Uterus (tissue), 2 donors: ENCODE data around the gene IL17D.

Source experiments
- POLR2A ChIP-seq, 2 donors: fragments of 450-650 bp; IDR thresholded peaks; one replicate each; pipeline ENCODE4 v1.6.1; 2016; ENCODE audit warnings: antibody characterized with exemption in 2 of 2, mild to moderate bottlenecking in 1 of 2, moderate library complexity in 1 of 2
- TF ChIP-seq, protein P1 (sequence below), 4 experiments: fragments of 200-600 bp in 2 of 4; fragments of 450-650 bp in 2 of 4; sonication (generic) in 2 of 4; IDR thresholded peaks; one replicate each; pipeline ENCODE4 v1.5.1; 2016 to 2019; ENCODE audit warnings: antibody characterized with exemption in 4 of 4, mild to moderate bottlenecking in 2 of 4, moderate library complexity in 1 of 4

- no peak for TF ChIP-seq POLR2A (IDR thresholded peaks at IDR 0.05)
- TF ChIP-seq, protein P1, sequence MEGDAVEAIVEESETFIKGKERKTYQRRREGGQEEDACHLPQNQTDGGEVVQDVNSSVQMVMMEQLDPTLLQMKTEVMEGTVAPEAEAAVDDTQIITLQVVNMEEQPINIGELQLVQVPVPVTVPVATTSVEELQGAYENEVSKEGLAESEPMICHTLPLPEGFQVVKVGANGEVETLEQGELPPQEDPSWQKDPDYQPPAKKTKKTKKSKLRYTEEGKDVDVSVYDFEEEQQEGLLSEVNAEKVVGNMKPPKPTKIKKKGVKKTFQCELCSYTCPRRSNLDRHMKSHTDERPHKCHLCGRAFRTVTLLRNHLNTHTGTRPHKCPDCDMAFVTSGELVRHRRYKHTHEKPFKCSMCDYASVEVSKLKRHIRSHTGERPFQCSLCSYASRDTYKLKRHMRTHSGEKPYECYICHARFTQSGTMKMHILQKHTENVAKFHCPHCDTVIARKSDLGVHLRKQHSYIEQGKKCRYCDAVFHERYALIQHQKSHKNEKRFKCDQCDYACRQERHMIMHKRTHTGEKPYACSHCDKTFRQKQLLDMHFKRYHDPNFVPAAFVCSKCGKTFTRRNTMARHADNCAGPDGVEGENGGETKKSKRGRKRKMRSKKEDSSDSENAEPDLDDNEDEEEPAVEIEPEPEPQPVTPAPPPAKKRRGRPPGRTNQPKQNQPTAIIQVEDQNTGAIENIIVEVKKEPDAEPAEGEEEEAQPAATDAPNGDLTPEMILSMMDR (IDR thresholded peaks at IDR 0.05): no peak
Measured at GRCh38 chr13:20721454-20722357, 18.2 kb downstream of the IL17D start.
